ENCODE data around the gene TMEM158. TPM values are rescaled to one million over a fixed set of nuclear protein-coding genes. Genes with fewer than 3 reads are reported as not detected.

Gene TMEM158
- total and polyA plus RNA-seq, 10 of the 15 experiments (the other 5 are each of a cell fraction or from before 2014, with no cell fraction given), result not detected

DNA sequence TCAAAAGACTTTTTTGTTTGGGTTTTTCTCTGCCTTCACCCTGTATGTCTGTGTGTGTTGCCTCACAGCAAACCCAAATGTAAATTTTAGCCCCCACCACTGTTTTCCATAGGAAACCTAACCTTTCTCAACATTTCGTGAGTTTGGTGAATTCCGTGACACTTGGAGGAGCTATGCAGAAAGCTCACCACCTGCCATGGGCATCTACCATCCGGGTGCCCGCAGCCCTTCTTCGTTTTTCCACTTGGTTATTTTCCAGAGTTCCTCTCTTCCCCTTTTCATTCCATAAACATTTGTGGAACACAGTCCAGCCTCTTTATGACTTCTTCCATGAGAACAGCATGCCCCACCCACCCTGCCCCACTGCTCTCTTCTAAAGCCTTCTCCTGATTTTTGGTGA lies 31.3 kb downstream of the TMEM158 start (continued):
- TF ChIP-seq, protein P1, sequence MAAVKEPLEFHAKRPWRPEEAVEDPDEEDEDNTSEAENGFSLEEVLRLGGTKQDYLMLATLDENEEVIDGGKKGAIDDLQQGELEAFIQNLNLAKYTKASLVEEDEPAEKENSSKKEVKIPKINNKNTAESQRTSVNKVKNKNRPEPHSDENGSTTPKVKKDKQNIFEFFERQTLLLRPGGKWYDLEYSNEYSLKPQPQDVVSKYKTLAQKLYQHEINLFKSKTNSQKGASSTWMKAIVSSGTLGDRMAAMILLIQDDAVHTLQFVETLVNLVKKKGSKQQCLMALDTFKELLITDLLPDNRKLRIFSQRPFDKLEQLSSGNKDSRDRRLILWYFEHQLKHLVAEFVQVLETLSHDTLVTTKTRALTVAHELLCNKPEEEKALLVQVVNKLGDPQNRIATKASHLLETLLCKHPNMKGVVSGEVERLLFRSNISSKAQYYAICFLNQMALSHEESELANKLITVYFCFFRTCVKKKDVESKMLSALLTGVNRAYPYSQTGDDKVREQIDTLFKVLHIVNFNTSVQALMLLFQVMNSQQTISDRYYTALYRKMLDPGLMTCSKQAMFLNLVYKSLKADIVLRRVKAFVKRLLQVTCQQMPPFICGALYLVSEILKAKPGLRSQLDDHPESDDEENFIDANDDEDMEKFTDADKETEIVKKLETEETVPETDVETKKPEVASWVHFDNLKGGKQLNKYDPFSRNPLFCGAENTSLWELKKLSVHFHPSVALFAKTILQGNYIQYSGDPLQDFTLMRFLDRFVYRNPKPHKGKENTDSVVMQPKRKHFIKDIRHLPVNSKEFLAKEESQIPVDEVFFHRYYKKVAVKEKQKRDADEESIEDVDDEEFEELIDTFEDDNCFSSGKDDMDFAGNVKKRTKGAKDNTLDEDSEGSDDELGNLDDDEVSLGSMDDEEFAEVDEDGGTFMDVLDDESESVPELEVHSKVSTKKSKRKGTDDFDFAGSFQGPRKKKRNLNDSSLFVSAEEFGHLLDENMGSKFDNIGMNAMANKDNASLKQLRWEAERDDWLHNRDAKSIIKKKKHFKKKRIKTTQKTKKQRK (IDR thresholded peaks at IDR 0.05; ENCODE audit: low read depth, low read length), result no peak
- no peak for TF ChIP-seq NFYA (IDR thresholded peaks at IDR 0.05; ENCODE audit: borderline replicate concordance, low read depth, low read length)
- no peak for TF ChIP-seq SREBF2 (IDR thresholded peaks at IDR 0.05; ENCODE audit: low read length)
- TF ChIP-seq IRF3 (IDR thresholded peaks at IDR 0.05), result no peak

GRCh38 chr3:45191924-45192417 lies 34.1 kb downstream of the TMEM158 start:
- TF ChIP-seq ZNF687 (IDR thresholded peaks at IDR 0.05) (no peak), ZBTB11 (CRISPR knock-in tag; IDR thresholded peaks at IDR 0.05) (no peak), JUNB (IDR thresholded peaks at IDR 0.05) (no peak), BHLHE40 (IDR thresholded peaks at IDR 0.05; ENCODE audit: borderline replicate concordance in 1 of 2, low read depth in 2 of 2, low read length in 1 of 2) (no peak), CHD4 (IDR thresholded peaks at IDR 0.05) (no peak)
- Histone ChIP-seq H3K4me3 (no peak overlapping the region), H3K9ac (ENCODE audit: control insufficient read depth, insufficient read depth, low read length) (no peak overlapping the region), H3K27me3 (replicated peaks in 1 of 2; ENCODE audit: control insufficient read depth in 2 of 2, insufficient read depth in 2 of 2, low read length in 1 of 2) (no peaks in the 10 kb centered on the region; a peak in 1 of 4 replicates), H3K79me2 (ENCODE audit: control insufficient read depth, insufficient read depth, low read length) (no peaks in the 10 kb centered on the region), H3K27ac (ENCODE audit: control insufficient read depth, insufficient read depth) (no peak overlapping the region), H3K4me2 (ENCODE audit: control insufficient read depth, insufficient read depth) (no peak overlapping the region), H2AFZ (ENCODE audit: control insufficient read depth, low read depth, low read length) (no peak overlapping the region), H4K20me1 (ENCODE audit: control insufficient read depth, insufficient read depth) (no peaks in the 10 kb centered on the region), H3K4me1 (ENCODE audit: control insufficient read depth, insufficient read depth, low read length) (no peaks in the 10 kb centered on the region), H3K9me3 (replicated peaks; ENCODE audit: control insufficient read depth, insufficient read depth, low read length) (no peaks in the 10 kb centered on the region), H3K36me3 (ENCODE audit: control insufficient read depth in 2 of 2, insufficient read depth in 2 of 2, low read length in 1 of 2) (no peaks in the 10 kb centered on the region)
- FAIRE-seq, result no peak
- WGBS (ENCODE audit: insufficient coverage, insufficient replicate concordance, low lambda C conversion rate, missing lambda C conversion rate), result 2% methylated on average over 3 of the region's 3 CpGs
- DNase-seq (ENCODE audit: low read depth, low spot score), result no peak
- no TSS peak for BruUV-seq (replicated peaks)
- ChIA-PET RAD21 (ENCODE audit: unreplicated experiment) (interaction anchor here (1.4 kb wide), 1 partner anchor 9 kb away, joined by 3 read pairs; no protein-coding TSS in a partner anchor), CTCF (interaction anchor here (1.8 kb wide), 1 partner anchor 69 kb away, joined by 4 read pairs; no protein-coding TSS in a partner anchor), POLR2A (no interaction called here), SMC1A (ENCODE audit: uncharacterized antibody, unreplicated experiment) (no interaction called here)
- intact Hi-C loops (cut with micrococcal nuclease; ENCODE audit: unreplicated experiment) (no loop called here), in situ Hi-C loops (cut with MboI) (no loop called here)
- ATAC-seq, result peak; percentile 52

Data from GM12878 (cell line).